ENCODE results near the gene HSBP1. TPM values are rescaled to one million over a fixed set of nuclear protein-coding genes. Genes with fewer than 3 reads are reported as not detected.

The HSBP1 gene
- total and polyA plus RNA-seq, 2 of the 8 experiments (the other 6 are each of a cell fraction or from before 2014, with no cell fraction given) = 78.4 to 219 TPM

GRCh38 chr16:83779886-83780285 lies 27.9 kb upstream of the HSBP1 start (continued):
- TF ChIP-seq E2F6 (IDR thresholded peaks at IDR 0.05) (no peak), EGR1 (IDR thresholded peaks at IDR 0.05; ENCODE audit: borderline replicate concordance, low read depth, low read length) (no peak), TBP (IDR thresholded peaks at IDR 0.05; ENCODE audit: low read depth, low read length) (no peak), TAF7 (optimal IDR thresholded peaks at IDR 0.05; ENCODE audit: borderline replicate concordance, low read depth, low read length) (no peak), SIRT6 (IDR thresholded peaks at IDR 0.05; ENCODE audit: low read length) (no peak)

All from H1 (cell line).